Skeletal muscle satellite cell (primary cell): Measurements from ENCODE around the gene HPF1.
"Not testable (repeated sequence)": the region's sequence is repeated elsewhere in the genome, so short reads cannot be mapped to it uniquely, and the experiment has no call there.

ENCODE experiments used
- H3K27me3 ChIP-seq: 2 replicates; pipeline ENCODE4 v1.7.0; 2013; ENCODE audit warnings: low read length; ENCODE audit not compliant: control insufficient read depth, insufficient read depth
- H3K36me3 ChIP-seq: 2 replicates; pipeline ENCODE4 v1.7.0; 2013; ENCODE audit warnings: mild to moderate bottlenecking, control low read depth, low read length; ENCODE audit not compliant: insufficient read depth
- H3K4me1 ChIP-seq: 2 replicates; pipeline ENCODE4 v1.7.0; 2013; ENCODE audit warnings: low read length; ENCODE audit not compliant: control insufficient read depth, insufficient read depth
- H3K4me2 ChIP-seq: 2 replicates; pipeline ENCODE4 v1.7.0; 2013; ENCODE audit warnings: mild to moderate bottlenecking, low read length
- H3K4me3 ChIP-seq: 2 replicates; pipeline ENCODE4 v1.7.0; 2013; ENCODE audit warnings: low read length
- H3K9ac ChIP-seq: 2 replicates; pipeline ENCODE4 v1.7.0; 2013; ENCODE audit warnings: mild to moderate bottlenecking, low read depth, low read length, moderate library complexity
- H3K9me3 ChIP-seq: replicated peaks from 2 replicates; pipeline ENCODE4 v1.7.0; 2013; ENCODE audit warnings: mild to moderate bottlenecking, control low read depth, low read length

The HPF1 gene

GRCh38 chr4:169771556-169772080 lies 13.9 kb upstream of the HPF1 start:
- not testable (repeated sequence) for H3K4me2 ChIP-seq, H3K9ac ChIP-seq, H3K4me3 ChIP-seq, H3K4me1 ChIP-seq, H3K36me3 ChIP-seq, H3K9me3 ChIP-seq
- H3K27me3 ChIP-seq = peaks cover 22% of the 10 kb centered on the region

- no peak overlapping the region for H3K4me3 ChIP-seq
- peaks cover 4% of the 10 kb centered on the region for H3K4me1 ChIP-seq
- H3K4me2 ChIP-seq = peak overlapping the region; percentile 63
- no peaks in the 10 kb centered on the region for H3K9me3 ChIP-seq
- H3K27me3 ChIP-seq = peaks cover 15% of the 10 kb centered on the region
- no peaks in the 10 kb centered on the region for H3K36me3 ChIP-seq
- H3K9ac ChIP-seq = no peak overlapping the region
These were observed 12.7 kb upstream of the HPF1 start for GRCh38 chr4:169770416-169770815.

- Histone ChIP-seq H3K27me3 (peaks cover 5% of the 10 kb centered on the region), H3K9ac (no peak overlapping the region), H3K9me3 (no peaks in the 10 kb centered on the region), H3K4me1 (peaks cover 4% of the 10 kb centered on the region), H3K36me3 (no peaks in the 10 kb centered on the region), H3K4me2 (no peak overlapping the region), H3K4me3 (no peak overlapping the region)
These were observed 10.6 kb upstream of the HPF1 start for GRCh38 chr4:169768385-169768784.

- H3K4me2 ChIP-seq = no peak overlapping the region
- H3K4me3 ChIP-seq = no peak overlapping the region
- peaks cover 4% of the 10 kb centered on the region for H3K4me1 ChIP-seq
- H3K9me3 ChIP-seq = no peaks in the 10 kb centered on the region
- no peaks in the 10 kb centered on the region for H3K36me3 ChIP-seq
- peaks cover 10% of the 10 kb centered on the region for H3K27me3 ChIP-seq
- no peak overlapping the region for H3K9ac ChIP-seq
These were observed 9.0 kb upstream of the HPF1 start for GRCh38 chr4:169766741-169767140.

GRCh38 chr4:169765835-169766234 lies 8.1 kb upstream of the HPF1 start:
- Histone ChIP-seq H3K4me3 (no peak overlapping the region), H3K4me1 (peaks cover 2% of the 10 kb centered on the region), H3K9ac (no peak overlapping the region), H3K27me3 (peaks cover 10% of the 10 kb centered on the region), H3K36me3 (no peaks in the 10 kb centered on the region), H3K9me3 (no peaks in the 10 kb centered on the region), H3K4me2 (no peak overlapping the region)

GRCh38 chr4:169761846-169762245 lies 4.1 kb upstream of the HPF1 start:
- no peak overlapping the region for H3K9ac ChIP-seq
- no peaks in the 10 kb centered on the region for H3K9me3 ChIP-seq
- H3K27me3 ChIP-seq = peaks cover 4% of the 10 kb centered on the region
- no peaks in the 10 kb centered on the region for H3K36me3 ChIP-seq
- H3K4me2 ChIP-seq = no peak overlapping the region
- no peak overlapping the region for H3K4me3 ChIP-seq
- peaks cover 1% of the 10 kb centered on the region for H3K4me1 ChIP-seq

GRCh38 chr4:169758401-169758962 lies 738 bp upstream of the HPF1 start:
- Histone ChIP-seq H3K4me2 (peak overlapping the region; percentile 91), H3K9me3 (no peaks in the 10 kb centered on the region), H3K9ac (no peak overlapping the region), H3K27me3 (peaks cover 4% of the 10 kb centered on the region), H3K4me3 (no peak overlapping the region), H3K36me3 (no peaks in the 10 kb centered on the region), H3K4me1 (peaks cover 9% of the 10 kb centered on the region)

- H3K4me2 ChIP-seq = peak overlapping the region; percentile 91
- peak overlapping the region; percentile 95 for H3K4me3 ChIP-seq
- peaks cover 9% of the 10 kb centered on the region for H3K4me1 ChIP-seq
- no peaks in the 10 kb centered on the region for H3K9me3 ChIP-seq
- H3K9ac ChIP-seq = peak overlapping the region; percentile 84
- H3K36me3 ChIP-seq = no peaks in the 10 kb centered on the region
- no peaks in the 10 kb centered on the region for H3K27me3 ChIP-seq
These were observed 671 bp downstream of the HPF1 start for GRCh38 chr4:169756971-169757574.

- peaks cover 18% of the 10 kb centered on the region for H3K36me3 ChIP-seq
- H3K4me2 ChIP-seq = peak overlapping the region; percentile 51
- peaks cover 9% of the 10 kb centered on the region for H3K4me1 ChIP-seq
- H3K9ac ChIP-seq = no peak overlapping the region
- H3K9me3 ChIP-seq = no peaks in the 10 kb centered on the region
- H3K4me3 ChIP-seq = no peak overlapping the region
- H3K27me3 ChIP-seq = no peaks in the 10 kb centered on the region
These were observed 12.5 kb downstream of the HPF1 start for GRCh38 chr4:169745291-169745690.

- peaks cover 9% of the 10 kb centered on the region for H3K4me1 ChIP-seq
- peaks cover 24% of the 10 kb centered on the region for H3K36me3 ChIP-seq
- H3K4me3 ChIP-seq = no peak overlapping the region
- H3K9me3 ChIP-seq = no peaks in the 10 kb centered on the region
- no peak overlapping the region for H3K9ac ChIP-seq
- H3K27me3 ChIP-seq = no peaks in the 10 kb centered on the region
- peak overlapping the region; percentile 51 for H3K4me2 ChIP-seq
These were observed 13.1 kb downstream of the HPF1 start for GRCh38 chr4:169744601-169745000.

GRCh38 chr4:169741569-169741968 lies 16.2 kb downstream of the HPF1 start:
- H3K9me3 ChIP-seq = no peaks in the 10 kb centered on the region
- H3K4me3 ChIP-seq = no peak overlapping the region

GRCh38 chr4:169738604-169739003 lies 19.1 kb downstream of the HPF1 start:
- H3K4me2 ChIP-seq, H3K9ac ChIP-seq, H3K27me3 ChIP-seq, H3K9me3 ChIP-seq, H3K4me3 ChIP-seq, H3K4me1 ChIP-seq: not testable (repeated sequence)
- H3K36me3 ChIP-seq = peaks cover 22% of the 10 kb centered on the region

More at GRCh38 chr4:169741569-169741968, 16.2 kb downstream of the HPF1 start:
- Histone ChIP-seq H3K4me1 (peaks cover 9% of the 10 kb centered on the region), H3K27me3 (no peaks in the 10 kb centered on the region), H3K9ac (no peak overlapping the region), H3K36me3 (peaks cover 16% of the 10 kb centered on the region), H3K4me2 (no peak overlapping the region)
